Effector memory CD8-positive, alpha-beta T cell (primary cell): ENCODE results near the gene CDCP2.
A peak's percentile ranks its signal among the peaks of the same experiment; 100 is the strongest.
"Not testable (repeated sequence)": the region's sequence is repeated elsewhere in the genome, so short reads cannot be mapped to it uniquely, and the experiment has no call there.

Experiments used
- ATAC-seq: fragments of 150-1000 bp; cut with Tn5 transposase; replicated peaks from 2 replicates; pipeline ENCODE4 v1.10.0; 2021; ENCODE audit warnings: mild to moderate bottlenecking, moderate library complexity
- DNase-seq, 3 experiments: peaks; one replicate each; pipeline ENCODE4 v3.0.0; 2021
- H3K27ac Mint-ChIP-seq, 2 donors: one replicate each; pipeline ENCODE4 v1.8.0; 2022; ENCODE audit warnings: mild to moderate bottlenecking in 2 of 2, mixed read lengths in 2 of 2, moderate library complexity in 2 of 2
- H3K27me3 Mint-ChIP-seq, 2 donors: one replicate each; pipeline ENCODE4 v1.8.0; 2022; ENCODE audit warnings: mixed read lengths in 2 of 2
- H3K36me3 Mint-ChIP-seq: one replicate; pipeline ENCODE4 v1.8.0; 2022; ENCODE audit warnings: mild to moderate bottlenecking, moderate library complexity, mixed read lengths; ENCODE audit not compliant: insufficient read depth
- H3K4me1 Mint-ChIP-seq, 2 donors: one replicate each; pipeline ENCODE4 v1.8.0; 2022; ENCODE audit warnings: low read depth in 2 of 2, mixed read lengths in 2 of 2
- H3K4me3 Mint-ChIP-seq, 2 donors: one replicate each; pipeline ENCODE4 v1.8.0; 2022; ENCODE audit warnings: mild to moderate bottlenecking in 2 of 2, mixed read lengths in 2 of 2, moderate library complexity in 2 of 2
- H3K9me3 Mint-ChIP-seq, 2 donors: one replicate each; pipeline ENCODE4 v1.8.0; 2022; ENCODE audit warnings: mixed read lengths in 2 of 2

CDCP2 gene

GRCh38 chr1:54096227-54096876 lies 56.4 kb downstream of the CDCP2 start:
- peaks cover 0 to 4% of the 10 kb centered on the region in 2 donors for H3K4me1 Mint-ChIP-seq
- H3K9me3 Mint-ChIP-seq = no peaks in the 10 kb centered on the region
- no peak overlapping the region for H3K4me3 Mint-ChIP-seq
- no peak for ATAC-seq
- no peaks in the 10 kb centered on the region for H3K36me3 Mint-ChIP-seq
- H3K27ac Mint-ChIP-seq = no peak overlapping the region
- H3K27me3 Mint-ChIP-seq = no peaks in the 10 kb centered on the region
- DNase-seq = no peak

GRCh38 chr1:54095546-54096226 lies 57.1 kb downstream of the CDCP2 start:
- Mint-ChIP-seq H3K4me1 (peaks cover 0 to 4% of the 10 kb centered on the region in 2 donors), H3K36me3 (no peaks in the 10 kb centered on the region), H3K9me3 (no peaks in the 10 kb centered on the region), H3K27me3 (no peaks in the 10 kb centered on the region), H3K4me3 (no peak overlapping the region), H3K27ac (peak overlapping the region; percentile 15 to 66)
- DNase-seq = no peak
- ATAC-seq = no peak

GRCh38 chr1:54094730-54095105 lies 58.1 kb downstream of the CDCP2 start:
- not testable (repeated sequence) for H3K9me3 Mint-ChIP-seq, H3K27me3 Mint-ChIP-seq, H3K4me3 Mint-ChIP-seq, ATAC-seq, DNase-seq, H3K4me1 Mint-ChIP-seq, H3K36me3 Mint-ChIP-seq
- peak overlapping the region in 1 of 2 donors; percentile 66 for H3K27ac Mint-ChIP-seq

GRCh38 chr1:54094001-54094729 lies 58.6 kb downstream of the CDCP2 start:
- H3K9me3 Mint-ChIP-seq = no peaks in the 10 kb centered on the region
- no peaks in the 10 kb centered on the region for H3K27me3 Mint-ChIP-seq

GRCh38 chr1:54091666-54092065 lies 61.1 kb downstream of the CDCP2 start:
- H3K27me3 Mint-ChIP-seq = no peaks in the 10 kb centered on the region
- H3K9me3 Mint-ChIP-seq = no peaks in the 10 kb centered on the region
- no peaks in the 10 kb centered on the region for H3K4me1 Mint-ChIP-seq
- no peaks in the 10 kb centered on the region for H3K36me3 Mint-ChIP-seq
- H3K27ac Mint-ChIP-seq = no peak overlapping the region
- H3K4me3 Mint-ChIP-seq = no peak overlapping the region
- DNase-seq = no peak
- ATAC-seq = no peak

More at GRCh38 chr1:54094001-54094729, 58.6 kb downstream of the CDCP2 start:
- DNase-seq (no peak), ATAC-seq (no peak)
- no peak overlapping the region for H3K4me3 Mint-ChIP-seq
- H3K4me1 Mint-ChIP-seq = peaks cover 0 to 4% of the 10 kb centered on the region in 2 donors
- no peak overlapping the region for H3K27ac Mint-ChIP-seq
- no peaks in the 10 kb centered on the region for H3K36me3 Mint-ChIP-seq

GRCh38 chr1:54088385-54088784 lies 64.4 kb downstream of the CDCP2 start:
- DNase-seq (no peak), ATAC-seq (no peak)
- H3K36me3 Mint-ChIP-seq = no peaks in the 10 kb centered on the region
- no peaks in the 10 kb centered on the region for H3K27me3 Mint-ChIP-seq
- no peak overlapping the region for H3K4me3 Mint-ChIP-seq
- H3K4me1 Mint-ChIP-seq = no peaks in the 10 kb centered on the region
- H3K9me3 Mint-ChIP-seq = no peaks in the 10 kb centered on the region
- H3K27ac Mint-ChIP-seq = no peak overlapping the region

GRCh38 chr1:54086754-54087153 lies 66.0 kb downstream of the CDCP2 start:
- H3K4me3 Mint-ChIP-seq = no peak overlapping the region
- no peaks in the 10 kb centered on the region for H3K9me3 Mint-ChIP-seq
- H3K27me3 Mint-ChIP-seq = no peaks in the 10 kb centered on the region
- H3K27ac Mint-ChIP-seq = no peak overlapping the region
- ATAC-seq = no peak
- no peaks in the 10 kb centered on the region for H3K36me3 Mint-ChIP-seq
- H3K4me1 Mint-ChIP-seq = no peaks in the 10 kb centered on the region
- no peak for DNase-seq

GRCh38 chr1:54084794-54085193 lies 68.0 kb downstream of the CDCP2 start:
- Mint-ChIP-seq H3K36me3 (no peaks in the 10 kb centered on the region), H3K4me1 (peaks cover 2 to 3% of the 10 kb centered on the region in 2 donors), H3K9me3 (no peaks in the 10 kb centered on the region), H3K4me3 (no peak overlapping the region), H3K27ac (no peak overlapping the region), H3K27me3 (no peaks in the 10 kb centered on the region)
- DNase-seq (no peak), ATAC-seq (no peak)
